Ectodermal cell (in vitro differentiated cells): ENCODE results near the gene GBP6.
"Not testable (repeated sequence)": the region's sequence is repeated elsewhere in the genome, so short reads cannot be mapped to it uniquely, and the experiment has no call there.

ENCODE experiments used
- H3K27ac ChIP-seq: 2 replicates; pipeline ENCODE4 v1.7.0; 2013; ENCODE audit warnings: mild to moderate bottlenecking, low read depth, low read length; ENCODE audit not compliant: insufficient read depth, poor library complexity, severe bottlenecking
- H3K27me3 ChIP-seq: 2 replicates; pipeline ENCODE4 v1.7.0; 2013; ENCODE audit warnings: mild to moderate bottlenecking, low read length; ENCODE audit not compliant: insufficient read depth, control insufficient read depth, poor library complexity, severe bottlenecking
- H3K36me3 ChIP-seq: one replicate; pipeline ENCODE4 v1.7.0; 2013; ENCODE audit warnings: low read length; ENCODE audit not compliant: control insufficient read depth, insufficient read depth
- H3K4me1 ChIP-seq: one replicate; pipeline ENCODE4 v1.7.0; 2013; ENCODE audit warnings: low read length; ENCODE audit not compliant: control insufficient read depth, insufficient read depth
- H3K4me3 ChIP-seq: 2 replicates; pipeline ENCODE4 v1.7.0; 2013; ENCODE audit warnings: low read depth, low read length, control low read depth; ENCODE audit not compliant: insufficient read depth
- H3K9me3 ChIP-seq: 2 replicates; pipeline ENCODE4 v1.7.0; 2013; ENCODE audit warnings: mild to moderate bottlenecking, low read length, moderate library complexity; ENCODE audit not compliant: control insufficient read depth
- WGBS, 2 experiments: methylation state at CpG; one replicate each; pipeline ENCODE4 v1.1.7; 2013; ENCODE audit warnings: missing lambda C conversion rate in 2 of 2; 5-methylcytosine and 5-hydroxymethylcytosine counted together

The GBP6 gene

GRCh38 chr1:89367221-89367620, 3.4 kb downstream of the GBP6 start:
- WGBS, 2 experiments = 89% methylated on average over 1 of the region's 1 CpG; no CpG with 5 or more reads in 1 of the 2 experiments
- H3K4me1 ChIP-seq = no peaks in the 10 kb centered on the region
- no peak overlapping the region for H3K4me3 ChIP-seq

GRCh38 chr1:89369331-89369730, 5.5 kb downstream of the GBP6 start:
- 93 to 94% methylated on average over 7 to 8 of the region's 8 CpGs for WGBS, 2 experiments
- H3K36me3 ChIP-seq = no peaks in the 10 kb centered on the region
- H3K27ac ChIP-seq = no peak overlapping the region
- H3K9me3 ChIP-seq = no peaks in the 10 kb centered on the region
- no peak overlapping the region for H3K4me3 ChIP-seq
- H3K4me1 ChIP-seq = no peaks in the 10 kb centered on the region
- H3K27me3 ChIP-seq = no peaks in the 10 kb centered on the region

More at GRCh38 chr1:89367221-89367620, 3.4 kb downstream of the GBP6 start:
- no peak overlapping the region for H3K27ac ChIP-seq
- no peaks in the 10 kb centered on the region for H3K9me3 ChIP-seq
- H3K36me3 ChIP-seq = no peaks in the 10 kb centered on the region
- H3K27me3 ChIP-seq = no peaks in the 10 kb centered on the region

GRCh38 chr1:89373810-89374209, 10.0 kb downstream of the GBP6 start:
- not testable (repeated sequence) for H3K27ac ChIP-seq, H3K4me3 ChIP-seq, H3K27me3 ChIP-seq, H3K4me1 ChIP-seq, H3K36me3 ChIP-seq, H3K9me3 ChIP-seq
- WGBS, 2 experiments = 95 to 99% methylated on average over 3 to 4 of the region's 4 CpGs

- Histone ChIP-seq H3K27me3 (no peaks in the 10 kb centered on the region), H3K36me3 (no peaks in the 10 kb centered on the region), H3K4me3 (no peak overlapping the region), H3K4me1 (no peaks in the 10 kb centered on the region), H3K27ac (no peak overlapping the region), H3K9me3 (no peaks in the 10 kb centered on the region)
These were observed 14.1 kb downstream of the GBP6 start for GRCh38 chr1:89378001-89378400.

GRCh38 chr1:89381618-89382017, 17.8 kb downstream of the GBP6 start:
- Histone ChIP-seq H3K9me3 (no peaks in the 10 kb centered on the region), H3K27ac (no peak overlapping the region), H3K36me3 (no peaks in the 10 kb centered on the region), H3K27me3 (no peaks in the 10 kb centered on the region), H3K4me1 (no peaks in the 10 kb centered on the region), H3K4me3 (no peak overlapping the region)
- 92 to 96% methylated on average over 6 of the region's 6 CpGs for WGBS, 2 experiments

- Histone ChIP-seq H3K27ac (no peak overlapping the region), H3K36me3 (no peaks in the 10 kb centered on the region), H3K4me3 (no peak overlapping the region), H3K4me1 (no peaks in the 10 kb centered on the region), H3K27me3 (no peaks in the 10 kb centered on the region), H3K9me3 (no peaks in the 10 kb centered on the region)
These were observed 18.6 kb downstream of the GBP6 start for GRCh38 chr1:89382479-89382878.

- no peaks in the 10 kb centered on the region for H3K4me1 ChIP-seq
- H3K4me3 ChIP-seq = no peak overlapping the region
- H3K9me3 ChIP-seq = no peaks in the 10 kb centered on the region
- 93 to 94% methylated on average over 3 of the region's 3 CpGs for WGBS, 2 experiments
- no peaks in the 10 kb centered on the region for H3K27me3 ChIP-seq
- no peak overlapping the region for H3K27ac ChIP-seq
- no peaks in the 10 kb centered on the region for H3K36me3 ChIP-seq
These were observed 19.3 kb downstream of the GBP6 start for GRCh38 chr1:89383185-89383584.

- no peak overlapping the region for H3K27ac ChIP-seq
- 95% methylated on average over 2 of the region's 2 CpGs; no CpG with 5 or more reads in 1 of the 2 experiments for WGBS, 2 experiments
- no peaks in the 10 kb centered on the region for H3K4me1 ChIP-seq
- H3K27me3 ChIP-seq = no peaks in the 10 kb centered on the region
- no peaks in the 10 kb centered on the region for H3K9me3 ChIP-seq
- H3K4me3 ChIP-seq = no peak overlapping the region
- H3K36me3 ChIP-seq = no peaks in the 10 kb centered on the region
These were observed 26.8 kb downstream of the GBP6 start for GRCh38 chr1:89390707-89391106.

GRCh38 chr1:89391686-89392085, 27.8 kb downstream of the GBP6 start:
- no peaks in the 10 kb centered on the region for H3K9me3 ChIP-seq
- WGBS, 2 experiments = 88 to 100% methylated on average over 1 of the region's 1 CpG
- H3K27me3 ChIP-seq = no peaks in the 10 kb centered on the region
- H3K4me1 ChIP-seq = no peaks in the 10 kb centered on the region
- H3K4me3 ChIP-seq = no peak overlapping the region
- H3K27ac ChIP-seq = no peak overlapping the region
- H3K36me3 ChIP-seq = no peaks in the 10 kb centered on the region

- Histone ChIP-seq H3K4me1 (no peaks in the 10 kb centered on the region), H3K27me3 (no peaks in the 10 kb centered on the region), H3K9me3 (no peaks in the 10 kb centered on the region), H3K36me3 (no peaks in the 10 kb centered on the region), H3K27ac (no peak overlapping the region), H3K4me3 (no peak overlapping the region)
- 88% methylated on average over 3 of the region's 3 CpGs for WGBS, 2 experiments
These were observed 31.0 kb downstream of the GBP6 start for GRCh38 chr1:89394851-89395250.

GRCh38 chr1:89396902-89397301, 33.0 kb downstream of the GBP6 start:
- H3K4me3 ChIP-seq = no peak overlapping the region
- H3K27me3 ChIP-seq = no peaks in the 10 kb centered on the region
- H3K9me3 ChIP-seq = no peaks in the 10 kb centered on the region
- no peaks in the 10 kb centered on the region for H3K36me3 ChIP-seq
- H3K4me1 ChIP-seq = no peaks in the 10 kb centered on the region
- H3K27ac ChIP-seq = no peak overlapping the region
